Activated T-cell treated with anti-CD3 and anti-CD28 coated beads, Interleukin-2, amount 50 U/mL, for 24 hours (primary cell): Measurements from ENCODE around the gene BCR.
A peak's percentile ranks its signal among the peaks of the same experiment; 100 is the strongest.

ENCODE experiments used
- DNase-seq: peaks from one replicate; pipeline ENCODE4 v3.0.0-alpha.2; 2020
- H3K27ac Mint-ChIP-seq: 2 replicates; pipeline ENCODE4 v1.8.0; 2020; ENCODE audit warnings: mild to moderate bottlenecking, mixed read lengths
- H3K27me3 Mint-ChIP-seq: 2 replicates; pipeline ENCODE4 v1.8.0; 2020; ENCODE audit warnings: mixed read lengths
- H3K36me3 Mint-ChIP-seq: 2 replicates; pipeline ENCODE4 v1.8.0; 2020; ENCODE audit warnings: low read depth, mixed read lengths
- H3K4me1 Mint-ChIP-seq: 2 replicates; pipeline ENCODE4 v1.8.0; 2020; ENCODE audit warnings: low read depth, mixed read lengths
- H3K4me3 Mint-ChIP-seq: 2 replicates; pipeline ENCODE4 v1.8.0; 2020; ENCODE audit warnings: mild to moderate bottlenecking, moderate library complexity, mixed read lengths
- H3K9me3 Mint-ChIP-seq: 2 replicates; pipeline ENCODE4 v1.8.0; 2020; ENCODE audit warnings: mixed read lengths

Gene BCR

GRCh38 chr22:23238707-23239106 is 58.4 kb downstream of the BCR start:
- H3K9me3 Mint-ChIP-seq: no peaks in the 10 kb centered on the region
- peaks cover 96% of the 10 kb centered on the region for H3K4me1 Mint-ChIP-seq
- peak overlapping the region; percentile 89 for H3K27ac Mint-ChIP-seq
- peaks cover 32% of the 10 kb centered on the region for H3K36me3 Mint-ChIP-seq
- DNase-seq: no peak
- no peak overlapping the region for H3K4me3 Mint-ChIP-seq
- no peaks in the 10 kb centered on the region for H3K27me3 Mint-ChIP-seq

- Mint-ChIP-seq H3K27me3 (no peaks in the 10 kb centered on the region), H3K9me3 (no peaks in the 10 kb centered on the region), H3K27ac (peak overlapping the region; percentile 89), H3K36me3 (peaks cover 29% of the 10 kb centered on the region), H3K4me3 (no peak overlapping the region), H3K4me1 (peaks cover 96% of the 10 kb centered on the region)
- DNase-seq: no peak
Observed at GRCh38 chr22:23239429-23239828, 59.1 kb downstream of the BCR start.

- peaks cover 96% of the 10 kb centered on the region for H3K4me1 Mint-ChIP-seq
- H3K9me3 Mint-ChIP-seq: no peaks in the 10 kb centered on the region
- peaks cover 24% of the 10 kb centered on the region for H3K36me3 Mint-ChIP-seq
- peak; percentile 56 for DNase-seq
- H3K27ac Mint-ChIP-seq: peak overlapping the region; percentile 92
- H3K4me3 Mint-ChIP-seq: no peak overlapping the region
- no peaks in the 10 kb centered on the region for H3K27me3 Mint-ChIP-seq
Observed at GRCh38 chr22:23240639-23241389, 60.5 kb downstream of the BCR start.

- H3K4me3 Mint-ChIP-seq: peak overlapping the region; percentile 18
- peaks cover 96% of the 10 kb centered on the region for H3K4me1 Mint-ChIP-seq
- peaks cover 23% of the 10 kb centered on the region for H3K36me3 Mint-ChIP-seq
- no peaks in the 10 kb centered on the region for H3K27me3 Mint-ChIP-seq
- peak overlapping the region; percentile 92 for H3K27ac Mint-ChIP-seq
- H3K9me3 Mint-ChIP-seq: no peaks in the 10 kb centered on the region
- no peak for DNase-seq
Observed at GRCh38 chr22:23241562-23242472, 61.5 kb downstream of the BCR start.

GRCh38 chr22:23242473-23243001 is 62.2 kb downstream of the BCR start:
- H3K9me3 Mint-ChIP-seq: no peaks in the 10 kb centered on the region
- H3K4me3 Mint-ChIP-seq: peak overlapping the region; percentile 61
- peaks cover 95% of the 10 kb centered on the region for H3K4me1 Mint-ChIP-seq
- H3K27me3 Mint-ChIP-seq: no peaks in the 10 kb centered on the region
- no peak for DNase-seq
- H3K36me3 Mint-ChIP-seq: peaks cover 22% of the 10 kb centered on the region
- H3K27ac Mint-ChIP-seq: peak overlapping the region; percentile 92

GRCh38 chr22:23243006-23243573 is 62.8 kb downstream of the BCR start:
- peaks cover 21% of the 10 kb centered on the region for H3K36me3 Mint-ChIP-seq
- peak overlapping the region; percentile 61 for H3K4me3 Mint-ChIP-seq
- H3K27me3 Mint-ChIP-seq: no peaks in the 10 kb centered on the region
- peak; percentile 73 for DNase-seq
- peak overlapping the region; percentile 92 for H3K27ac Mint-ChIP-seq
- H3K9me3 Mint-ChIP-seq: no peaks in the 10 kb centered on the region
- H3K4me1 Mint-ChIP-seq: peaks cover 95% of the 10 kb centered on the region

- Mint-ChIP-seq H3K4me3 (peak overlapping the region; percentile 61), H3K36me3 (peaks cover 18% of the 10 kb centered on the region), H3K9me3 (no peaks in the 10 kb centered on the region), H3K27me3 (no peaks in the 10 kb centered on the region), H3K4me1 (peaks cover 95% of the 10 kb centered on the region), H3K27ac (peak overlapping the region; percentile 92)
- DNase-seq: no peak
Observed at GRCh38 chr22:23243859-23244689, 63.8 kb downstream of the BCR start.

- no peak for DNase-seq
- no peak overlapping the region for H3K4me3 Mint-ChIP-seq
- H3K36me3 Mint-ChIP-seq: peaks cover 14% of the 10 kb centered on the region
- H3K27ac Mint-ChIP-seq: peak overlapping the region; percentile 92
- H3K27me3 Mint-ChIP-seq: no peaks in the 10 kb centered on the region
- peaks cover 92% of the 10 kb centered on the region for H3K4me1 Mint-ChIP-seq
- no peaks in the 10 kb centered on the region for H3K9me3 Mint-ChIP-seq
Observed at GRCh38 chr22:23244690-23245044, 64.4 kb downstream of the BCR start.

- no peaks in the 10 kb centered on the region for H3K27me3 Mint-ChIP-seq
- no peaks in the 10 kb centered on the region for H3K9me3 Mint-ChIP-seq
- peaks cover 14% of the 10 kb centered on the region for H3K36me3 Mint-ChIP-seq
- H3K27ac Mint-ChIP-seq: peak overlapping the region; percentile 92
- peaks cover 93% of the 10 kb centered on the region for H3K4me1 Mint-ChIP-seq
- no peak overlapping the region for H3K4me3 Mint-ChIP-seq
- no peak for DNase-seq
Observed at GRCh38 chr22:23245045-23245798, 64.9 kb downstream of the BCR start.

- peaks cover 12% of the 10 kb centered on the region for H3K36me3 Mint-ChIP-seq
- no peak for DNase-seq
- no peaks in the 10 kb centered on the region for H3K9me3 Mint-ChIP-seq
- peak overlapping the region; percentile 92 for H3K27ac Mint-ChIP-seq
- no peak overlapping the region for H3K4me3 Mint-ChIP-seq
- H3K27me3 Mint-ChIP-seq: no peaks in the 10 kb centered on the region
- peaks cover 96% of the 10 kb centered on the region for H3K4me1 Mint-ChIP-seq
Observed at GRCh38 chr22:23245799-23246136, 65.5 kb downstream of the BCR start.

- Mint-ChIP-seq H3K9me3 (no peaks in the 10 kb centered on the region), H3K36me3 (peaks cover 12% of the 10 kb centered on the region), H3K4me3 (no peak overlapping the region), H3K27ac (peak overlapping the region; percentile 63), H3K27me3 (no peaks in the 10 kb centered on the region), H3K4me1 (peaks cover 96% of the 10 kb centered on the region)
- no peak for DNase-seq
Observed at GRCh38 chr22:23246982-23247766, 66.9 kb downstream of the BCR start.

GRCh38 chr22:23248583-23248982 is 68.3 kb downstream of the BCR start:
- Mint-ChIP-seq H3K36me3 (peaks cover 16% of the 10 kb centered on the region), H3K4me1 (peaks cover 86% of the 10 kb centered on the region), H3K4me3 (no peak overlapping the region), H3K27me3 (no peaks in the 10 kb centered on the region), H3K9me3 (no peaks in the 10 kb centered on the region), H3K27ac (peak overlapping the region; percentile 64)
- no peak for DNase-seq
